Suprapubic skin (tissue), 4 donors: ENCODE measurements around the gene SLC5A12. TPM values are rescaled to one million over a fixed set of nuclear protein-coding genes. Genes with fewer than 3 reads are reported as not detected.

ENCODE experiments used
- DNase-seq, 2 donors: peaks; one replicate each; pipeline ENCODE4 v3.0.0-alpha.2; 2019; ENCODE audit warnings: low spot score in 2 of 2
- H3K27ac ChIP-seq: fragments of 200-600 bp; sonication (generic); one replicate; pipeline ENCODE4 v1.5.1; 2019
- H3K27me3 ChIP-seq: fragments of 200-600 bp; sonication (generic); one replicate; pipeline ENCODE4 v1.5.1; 2019
- H3K36me3 ChIP-seq: fragments of 200-600 bp; sonication (generic); one replicate; pipeline ENCODE4 v1.5.1; 2019
- H3K4me1 ChIP-seq: fragments of 200-600 bp; sonication (generic); one replicate; pipeline ENCODE4 v1.5.1; 2019
- H3K4me3 ChIP-seq: fragments of 200-600 bp; sonication (generic); one replicate; pipeline ENCODE4 v1.5.1; 2019; ENCODE audit warnings: mild to moderate bottlenecking
- H3K9me3 ChIP-seq: fragments of 200-600 bp; sonication (generic); one replicate; pipeline ENCODE4 v1.5.1; 2019
- CTCF ChIP-seq, 2 donors: fragments of 200-600 bp in 1 of 2; fragments of 450-650 bp in 1 of 2; sonication (generic) in 1 of 2; IDR thresholded peaks; one replicate each; pipeline ENCODE4 v1.5.1; 2016 to 2019; ENCODE audit warnings: antibody characterized with exemption in 2 of 2, mild to moderate bottlenecking in 1 of 2, moderate library complexity in 1 of 2
- EP300 ChIP-seq: sonication (generic); formaldehyde crosslinking; IDR thresholded peaks from one replicate; pipeline ENCODE4 v1.6.1; 2017; ENCODE audit warnings: antibody characterized with exemption
- POLR2A ChIP-seq, 2 donors: fragments of 450-650 bp; IDR thresholded peaks; one replicate each; pipeline ENCODE4 v1.6.1; 2017; ENCODE audit warnings: antibody characterized with exemption in 2 of 2, mild to moderate bottlenecking in 2 of 2, moderate library complexity in 2 of 2
- POLR2AphosphoS5 ChIP-seq, 3 donors: sonication (generic); formaldehyde crosslinking; IDR thresholded peaks; one replicate each; pipeline ENCODE4 v1.6.1; 2017; ENCODE audit warnings: antibody characterized with exemption in 3 of 3
- WGBS: methylation state at CpG from one replicate; pipeline ENCODE4 v1.1.5; 2018; 5-methylcytosine and 5-hydroxymethylcytosine counted together
- total RNA-seq, 4 donors: library from RNA; depleted of rRNA; stranded (reverse); fragments of >200 nt; gene quantifications; one replicate each; pipeline ENCODE4 v1.1.0, GENCODE V29; 2016

SLC5A12 gene
- total RNA-seq, 4 donors from 2014 or later, result not detected

- H3K27me3 ChIP-seq, result no peaks in the 10 kb centered on the region
Measured at GRCh38 chr11:26618441-26618840, 103.4 kb downstream of the SLC5A12 start.

More at GRCh38 chr11:26618441-26618840, 103.4 kb downstream of the SLC5A12 start:
- no peak for DNase-seq
- Histone ChIP-seq H3K36me3 (no peaks in the 10 kb centered on the region), H3K4me3 (no peak overlapping the region), H3K9me3 (no peaks in the 10 kb centered on the region), H3K4me1 (peaks cover 8% of the 10 kb centered on the region), H3K27ac (no peak overlapping the region)
- no peak for TF ChIP-seq POLR2A (IDR thresholded peaks at IDR 0.05)
- TF ChIP-seq EP300, result no peak
- TF ChIP-seq CTCF (IDR thresholded peaks at IDR 0.05), result no peak
- TF ChIP-seq POLR2AphosphoS5 (IDR thresholded peaks at IDR 0.05), result no peak
- WGBS, result 67% methylated on average over 1 of the region's 1 CpG

Other genes with a start within 250 kb of the SLC5A12 start
- 10 to 100 TPM; 36.1 to 64.8 (median 55.0) TPM for gene MUC15, start 149.8 kb downstream of the SLC5A12 start, total RNA-seq